Transverse colon (tissue), 4 donors: Measurements from ENCODE around the gene KDM3A. TPM values are rescaled to one million over a fixed set of nuclear protein-coding genes. Genes with fewer than 3 reads are reported as not detected.

Source experiments
- DNase-seq: peaks from one replicate; pipeline ENCODE4 v3.0.0-alpha.2; 2019
- H3K27ac ChIP-seq, 4 donors: fragments of 200-600 bp; sonication (generic); 2 replicates each; pipeline ENCODE4 v1.5.1; 2016 to 2018; ENCODE audit warnings: inconsistent platforms in 4 of 4
- H3K27me3 ChIP-seq: fragments of 200-600 bp; sonication (generic); 2 replicates; pipeline ENCODE4 v1.5.1; 2017; ENCODE audit warnings: inconsistent platforms
- H3K36me3 ChIP-seq, 4 donors: fragments of 200-600 bp; sonication (generic); 2 replicates each; pipeline ENCODE4 v1.5.1; 2017 to 2019; ENCODE audit warnings: inconsistent platforms in 4 of 4
- H3K4me1 ChIP-seq, 4 donors: fragments of 200-600 bp; sonication (generic); 2 replicates each; pipeline ENCODE4 v1.5.1; 2017 to 2020; ENCODE audit warnings: inconsistent platforms in 4 of 4
- H3K4me3 ChIP-seq, 4 donors: fragments of 200-600 bp; sonication (generic); 1 replicate in 1 of 4; 2 replicates in 3 of 4; pipeline versions ENCODE4 v1.5.1 to v1.6.1; 2017 to 2019; ENCODE audit warnings: inconsistent platforms in 4 of 4
- H3K9me3 ChIP-seq, 2 donors: fragments of 200-600 bp; sonication (generic); 2 replicates each; pipeline ENCODE4 v1.5.1; 2017 to 2019; ENCODE audit warnings: inconsistent platforms in 2 of 2
- CTCF ChIP-seq, 5 experiments: fragments of 200-600 bp in 3 of 5; fragments of 450-650 bp in 2 of 5; sonication (generic) in 3 of 5; IDR thresholded peaks; 1 replicate in 2 of 5; 2 replicates in 3 of 5; pipeline ENCODE4 v1.5.1; 2016 to 2017; ENCODE audit warnings: antibody characterized with exemption in 5 of 5, inconsistent platforms in 3 of 5, mild to moderate bottlenecking in 2 of 5, moderate library complexity in 1 of 5
- EP300 ChIP-seq: sonication (generic); formaldehyde crosslinking; IDR thresholded peaks from one replicate; pipeline ENCODE4 v1.6.1; 2017; ENCODE audit warnings: antibody characterized with exemption, low read depth
- POLR2A ChIP-seq: fragments of 450-650 bp; IDR thresholded peaks from one replicate; pipeline ENCODE4 v1.6.1; 2016; ENCODE audit warnings: antibody characterized with exemption, mild to moderate bottlenecking, moderate library complexity
- POLR2AphosphoS5 ChIP-seq, 3 donors: sonication (generic); formaldehyde crosslinking; IDR thresholded peaks; one replicate each; pipeline ENCODE4 v1.6.1; 2016; ENCODE audit warnings: antibody characterized with exemption in 3 of 3
- WGBS, 2 donors: methylation state at CpG; one replicate each; pipeline ENCODE4 v1.1.5; 2018; ENCODE audit warnings: low coverage in 1 of 2; 5-methylcytosine and 5-hydroxymethylcytosine counted together
- in situ Hi-C, 4 donors: fragments of 200-750 bp; cut with MboI; loops; one replicate each; pipeline versions ENCODE4 v1.15.0 to v1.15.1; 2017; ENCODE audit warnings: low sequenced_read_pairs in 3 of 4, low pct_ligation_motif_present in 1 of 4, low pct_unique_long_range_greater_than_20kb in 1 of 4
- intact Hi-C: fragments of 100-400 bp; cut with DNase I; formaldehyde crosslinking; loops from one replicate; pipeline ENCODE4 v1.15.1; 2023; ENCODE audit warnings: low total_unique reads
- total RNA-seq, 4 donors: library from RNA; depleted of rRNA; stranded (reverse); fragments of >200 nt; gene quantifications; one replicate each; pipeline ENCODE4 v1.1.0, GENCODE V29; 2016

The KDM3A gene
- total RNA-seq, 4 donors from 2014 or later: 40.4 to 173 (median 55.0) TPM

- Histone ChIP-seq H3K9me3 (no peaks in the 10 kb centered on the region), H3K4me3 (no peak overlapping the region), H3K27me3 (no peaks in the 10 kb centered on the region), H3K36me3 (no peaks in the 10 kb centered on the region), H3K27ac (no peak overlapping the region), H3K4me1 (no peaks in the 10 kb centered on the region)
- 67 to 89% methylated on average over 1 to 2 of the region's 2 CpGs for WGBS, 2 donors
- intact Hi-C loops: no loop called here
- TF ChIP-seq EP300 (no peak), CTCF (IDR thresholded peaks at IDR 0.05) (no peak), POLR2A (no peak), POLR2AphosphoS5 (IDR thresholded peaks at IDR 0.05) (no peak)
- in situ Hi-C loops: no loop called here
- no peak for DNase-seq
Observed at GRCh38 chr2:86416146-86416545, 25.0 kb upstream of the KDM3A start.

GRCh38 chr2:86417961-86418360 lies 23.2 kb upstream of the KDM3A start:
- H3K4me1 ChIP-seq: no peaks in the 10 kb centered on the region
- H3K27me3 ChIP-seq: peaks cover 2% of the 10 kb centered on the region
- in situ Hi-C loops (no loop called here), intact Hi-C loops (no loop called here)
- no peaks in the 10 kb centered on the region for H3K36me3 ChIP-seq
- TF ChIP-seq CTCF (IDR thresholded peaks at IDR 0.05) (no peak), POLR2AphosphoS5 (IDR thresholded peaks at IDR 0.05) (no peak), EP300 (no peak)
- H3K9me3 ChIP-seq: no peaks in the 10 kb centered on the region
- WGBS, 2 donors: 33 to 75% methylated on average over 1 of the region's 1 CpG
- H3K27ac ChIP-seq: no peak overlapping the region
- H3K4me3 ChIP-seq: no peak overlapping the region
- DNase-seq: no peak

- 87 to 95% methylated on average over 5 of the region's 5 CpGs for WGBS, 2 donors
Observed at GRCh38 chr2:86420913-86421312, 20.3 kb upstream of the KDM3A start.

GRCh38 chr2:86426271-86426670 lies 14.9 kb upstream of the KDM3A start:
- no peaks in the 10 kb centered on the region for H3K36me3 ChIP-seq
- intact Hi-C loops: no loop called here
- no peaks in the 10 kb centered on the region for H3K4me1 ChIP-seq
- WGBS, 2 donors: 80 to 85% methylated on average over 4 of the region's 4 CpGs
- no peak for DNase-seq
- in situ Hi-C loops: no loop called here
- peaks cover 27% of the 10 kb centered on the region for H3K27me3 ChIP-seq
- H3K4me3 ChIP-seq: no peak overlapping the region
- no peak for TF ChIP-seq EP300
- TF ChIP-seq POLR2AphosphoS5 (IDR thresholded peaks at IDR 0.05): no peak
- no peak for TF ChIP-seq CTCF (IDR thresholded peaks at IDR 0.05)
- no peak overlapping the region for H3K27ac ChIP-seq
- peaks cover 7 to 12% of the 10 kb centered on the region in 2 donors for H3K9me3 ChIP-seq

More at GRCh38 chr2:86420913-86421312, 20.3 kb upstream of the KDM3A start:
- Histone ChIP-seq H3K27me3 (peaks cover 27% of the 10 kb centered on the region), H3K4me1 (no peaks in the 10 kb centered on the region), H3K9me3 (no peaks in the 10 kb centered on the region), H3K36me3 (no peaks in the 10 kb centered on the region), H3K4me3 (no peak overlapping the region), H3K27ac (no peak overlapping the region)
- in situ Hi-C loops (no loop called here), intact Hi-C loops (no loop called here)
- no peak for DNase-seq
- TF ChIP-seq EP300 (no peak), POLR2AphosphoS5 (IDR thresholded peaks at IDR 0.05) (no peak), POLR2A (no peak), CTCF (IDR thresholded peaks at IDR 0.05) (no peak)
